SK-N-SH treated with all-trans-retinoic acid at 6 μM for 48 hours (cell line): ENCODE results near the gene RGL1.

Experiments used
- ATAC-seq: fragments of 200-7000 bp; cut with Tn5 transposase; 3 replicates; pipeline ENCODE4 v1.9.1; 2020; ENCODE audit warnings: mild to moderate bottlenecking, moderate library complexity
- ARNTL ChIP-seq: fragments of 450-650 bp; formaldehyde crosslinking; IDR thresholded peaks from 2 replicates; pipeline ENCODE4 v1.5.0; 2020; ENCODE audit warnings: low read depth, mild to moderate bottlenecking, moderate library complexity, borderline replicate concordance
- BACH2 ChIP-seq: fragments of 250-450 bp; sonication (Bioruptor Pico); IDR thresholded peaks from 2 replicates; pipeline ENCODE4 v1.9.0; 2021; ENCODE audit warnings: mild to moderate bottlenecking, borderline replicate concordance
- CSDC2 ChIP-seq: fragments of 250-450 bp; sonication (Bioruptor Pico); IDR thresholded peaks from 2 replicates; pipeline ENCODE4 v1.5.0; 2020; ENCODE audit warnings: mild to moderate bottlenecking, moderate library complexity
- ESRRG ChIP-seq: fragments of 250-450 bp; sonication (Bioruptor Pico); IDR thresholded peaks from 2 replicates; pipeline ENCODE4 v1.6.1; 2021; ENCODE audit warnings: mild to moderate bottlenecking
- GLIS3 ChIP-seq: fragments of 250-450 bp; sonication (Bioruptor Pico); IDR thresholded peaks from 2 replicates; pipeline ENCODE4 v1.5.0; 2020; ENCODE audit warnings: mild to moderate bottlenecking, moderate library complexity
- ISL1 ChIP-seq: fragments of 250-450 bp; sonication (Bioruptor Pico); IDR thresholded peaks from 2 replicates; pipeline ENCODE4 v2.1.2; 2022; ENCODE audit warnings: mild to moderate bottlenecking, moderate library complexity
- OSR1 ChIP-seq: fragments of 250-450 bp; sonication (Bioruptor Pico); IDR thresholded peaks from 2 replicates; pipeline ENCODE4 v1.8.0; 2022; ENCODE audit warnings: moderate library complexity, mild to moderate bottlenecking, inconsistent platforms
- PPARA ChIP-seq: fragments of 250-450 bp; sonication (Bioruptor Pico); IDR thresholded peaks from 2 replicates; pipeline ENCODE4 v1.5.0; 2020; ENCODE audit warnings: mild to moderate bottlenecking, borderline replicate concordance
- RARB ChIP-seq: fragments of 250-450 bp; sonication (Bioruptor Pico); IDR thresholded peaks from 2 replicates; pipeline ENCODE4 v1.8.0; 2021; ENCODE audit warnings: mild to moderate bottlenecking, moderate library complexity
- SNAI2 ChIP-seq: fragments of 250-450 bp; sonication (Bioruptor Pico); IDR thresholded peaks from 2 replicates; pipeline ENCODE4 v1.5.0; 2020; ENCODE audit warnings: mild to moderate bottlenecking, moderate library complexity
- TCF4 ChIP-seq: fragments of 250-450 bp; sonication (Bioruptor Pico); IDR thresholded peaks from 2 replicates; pipeline ENCODE4 v1.8.0; 2021; ENCODE audit warnings: mild to moderate bottlenecking, moderate library complexity, borderline replicate concordance
- ZC3H10 ChIP-seq: fragments of 250-450 bp; sonication (Bioruptor Pico); IDR thresholded peaks from 2 replicates; pipeline ENCODE4 v1.5.1; 2021; ENCODE audit warnings: mild to moderate bottlenecking, moderate library complexity
- ZFP3 ChIP-seq: fragments of 250-450 bp; sonication (Bioruptor Pico); IDR thresholded peaks from 2 replicates; pipeline ENCODE4 v1.5.0; 2020; ENCODE audit warnings: mild to moderate bottlenecking, moderate library complexity
- ZNF565 ChIP-seq: fragments of 450-650 bp; formaldehyde crosslinking; conservative IDR thresholded peaks from 2 replicates; pipeline ENCODE4 v1.5.0; 2020; ENCODE audit warnings: low read depth, mild to moderate bottlenecking, moderate library complexity
- ZNF70 ChIP-seq: fragments of 450-650 bp; formaldehyde crosslinking; IDR thresholded peaks from 2 replicates; pipeline ENCODE4 v1.5.0; 2020; ENCODE audit warnings: mild to moderate bottlenecking, moderate library complexity
- ZNF8 ChIP-seq: fragments of 450-650 bp; formaldehyde crosslinking; IDR thresholded peaks from 2 replicates; pipeline ENCODE4 v1.5.0; 2020; ENCODE audit warnings: mild to moderate bottlenecking, moderate library complexity
- TF ChIP-seq, protein P1 (sequence below): fragments of 250-450 bp; sonication (Bioruptor Pico); IDR thresholded peaks from 2 replicates; pipeline ENCODE4 v1.5.0; 2020; ENCODE audit warnings: mild to moderate bottlenecking, moderate library complexity
- TF ChIP-seq, protein P2 (sequence below): fragments of 250-450 bp; sonication (Bioruptor Pico); IDR thresholded peaks from 2 replicates; pipeline ENCODE4 v1.5.1; 2021; ENCODE audit warnings: mild to moderate bottlenecking, moderate library complexity
- TF ChIP-seq, protein P3 (sequence below): fragments of 250-450 bp; sonication (Bioruptor Pico); IDR thresholded peaks from 2 replicates; pipeline ENCODE4 v1.5.1; 2020; ENCODE audit warnings: low read depth, mild to moderate bottlenecking, moderate library complexity
- TF ChIP-seq, protein P4 (sequence below): fragments of 250-450 bp; sonication (Bioruptor Pico); IDR thresholded peaks from 2 replicates; pipeline ENCODE4 v1.8.0; 2020; ENCODE audit warnings: mild to moderate bottlenecking, moderate library complexity, borderline replicate concordance
- TF ChIP-seq, protein P5 (sequence below): fragments of 250-450 bp; sonication (Bioruptor Pico); IDR thresholded peaks from 2 replicates; pipeline ENCODE4 v1.8.0; 2021; ENCODE audit warnings: low read depth, mild to moderate bottlenecking, moderate library complexity, borderline replicate concordance

Gene RGL1

DNA sequence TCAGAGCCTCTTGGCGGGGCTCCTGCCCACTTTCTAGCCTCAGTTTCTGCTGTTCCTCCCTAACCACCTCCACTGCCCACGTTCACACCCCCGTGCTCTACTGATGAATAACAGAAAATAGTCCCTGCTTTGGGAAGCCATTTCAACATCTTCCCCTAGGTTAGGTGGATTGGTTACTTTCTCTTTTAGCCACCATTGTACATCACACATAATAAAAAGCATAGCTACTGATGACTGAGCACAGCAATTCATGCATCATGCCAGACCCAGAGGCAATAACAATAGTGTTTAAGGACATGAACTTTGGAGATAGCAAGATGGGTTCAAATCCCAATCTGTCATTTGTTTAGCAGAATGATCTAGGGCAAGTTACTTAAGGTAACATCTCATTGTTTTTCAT is 158.0 kb downstream of the RGL1 start:
- TF ChIP-seq BACH2 (no peak), OSR1 (no peak), ZFP3 (CRISPR knock-in tag) (no peak), ISL1 (CRISPR knock-in tag) (no peak), RARB (no peak), ZNF565 (CRISPR knock-in tag) (no peak), GLIS3 (CRISPR knock-in tag) (no peak), ZNF70 (CRISPR knock-in tag) (no peak), ARNTL (no peak), SNAI2 (CRISPR knock-in tag) (no peak), PPARA (CRISPR knock-in tag) (no peak), ESRRG (CRISPR knock-in tag) (no peak)
- TF ChIP-seq, protein P1, sequence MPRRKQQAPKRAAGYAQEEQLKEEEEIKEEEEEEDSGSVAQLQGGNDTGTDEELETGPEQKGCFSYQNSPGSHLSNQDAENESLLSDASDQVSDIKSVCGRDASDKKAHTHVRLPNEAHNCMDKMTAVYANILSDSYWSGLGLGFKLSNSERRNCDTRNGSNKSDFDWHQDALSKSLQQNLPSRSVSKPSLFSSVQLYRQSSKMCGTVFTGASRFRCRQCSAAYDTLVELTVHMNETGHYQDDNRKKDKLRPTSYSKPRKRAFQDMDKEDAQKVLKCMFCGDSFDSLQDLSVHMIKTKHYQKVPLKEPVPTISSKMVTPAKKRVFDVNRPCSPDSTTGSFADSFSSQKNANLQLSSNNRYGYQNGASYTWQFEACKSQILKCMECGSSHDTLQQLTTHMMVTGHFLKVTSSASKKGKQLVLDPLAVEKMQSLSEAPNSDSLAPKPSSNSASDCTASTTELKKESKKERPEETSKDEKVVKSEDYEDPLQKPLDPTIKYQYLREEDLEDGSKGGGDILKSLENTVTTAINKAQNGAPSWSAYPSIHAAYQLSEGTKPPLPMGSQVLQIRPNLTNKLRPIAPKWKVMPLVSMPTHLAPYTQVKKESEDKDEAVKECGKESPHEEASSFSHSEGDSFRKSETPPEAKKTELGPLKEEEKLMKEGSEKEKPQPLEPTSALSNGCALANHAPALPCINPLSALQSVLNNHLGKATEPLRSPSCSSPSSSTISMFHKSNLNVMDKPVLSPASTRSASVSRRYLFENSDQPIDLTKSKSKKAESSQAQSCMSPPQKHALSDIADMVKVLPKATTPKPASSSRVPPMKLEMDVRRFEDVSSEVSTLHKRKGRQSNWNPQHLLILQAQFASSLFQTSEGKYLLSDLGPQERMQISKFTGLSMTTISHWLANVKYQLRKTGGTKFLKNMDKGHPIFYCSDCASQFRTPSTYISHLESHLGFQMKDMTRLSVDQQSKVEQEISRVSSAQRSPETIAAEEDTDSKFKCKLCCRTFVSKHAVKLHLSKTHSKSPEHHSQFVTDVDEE (CRISPR knock-in tag), result no peak
- TF ChIP-seq, protein P2, sequence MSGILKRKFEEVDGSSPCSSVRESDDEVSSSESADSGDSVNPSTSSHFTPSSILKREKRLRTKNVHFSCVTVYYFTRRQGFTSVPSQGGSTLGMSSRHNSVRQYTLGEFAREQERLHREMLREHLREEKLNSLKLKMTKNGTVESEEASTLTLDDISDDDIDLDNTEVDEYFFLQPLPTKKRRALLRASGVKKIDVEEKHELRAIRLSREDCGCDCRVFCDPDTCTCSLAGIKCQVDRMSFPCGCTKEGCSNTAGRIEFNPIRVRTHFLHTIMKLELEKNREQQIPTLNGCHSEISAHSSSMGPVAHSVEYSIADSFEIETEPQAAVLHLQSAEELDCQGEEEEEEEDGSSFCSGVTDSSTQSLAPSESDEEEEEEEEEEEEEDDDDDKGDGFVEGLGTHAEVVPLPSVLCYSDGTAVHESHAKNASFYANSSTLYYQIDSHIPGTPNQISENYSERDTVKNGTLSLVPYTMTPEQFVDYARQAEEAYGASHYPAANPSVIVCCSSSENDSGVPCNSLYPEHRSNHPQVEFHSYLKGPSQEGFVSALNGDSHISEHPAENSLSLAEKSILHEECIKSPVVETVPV (CRISPR knock-in tag), result no peak
- TF ChIP-seq, protein P3, sequence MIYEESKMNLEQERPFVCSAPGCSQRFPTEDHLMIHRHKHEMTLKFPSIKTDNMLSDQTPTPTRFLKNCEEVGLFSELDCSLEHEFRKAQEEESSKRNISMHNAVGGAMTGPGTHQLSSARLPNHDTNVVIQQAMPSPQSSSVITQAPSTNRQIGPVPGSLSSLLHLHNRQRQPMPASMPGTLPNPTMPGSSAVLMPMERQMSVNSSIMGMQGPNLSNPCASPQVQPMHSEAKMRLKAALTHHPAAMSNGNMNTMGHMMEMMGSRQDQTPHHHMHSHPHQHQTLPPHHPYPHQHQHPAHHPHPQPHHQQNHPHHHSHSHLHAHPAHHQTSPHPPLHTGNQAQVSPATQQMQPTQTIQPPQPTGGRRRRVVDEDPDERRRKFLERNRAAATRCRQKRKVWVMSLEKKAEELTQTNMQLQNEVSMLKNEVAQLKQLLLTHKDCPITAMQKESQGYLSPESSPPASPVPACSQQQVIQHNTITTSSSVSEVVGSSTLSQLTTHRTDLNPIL (CRISPR knock-in tag), result no peak
- no peak for ATAC-seq

DNA sequence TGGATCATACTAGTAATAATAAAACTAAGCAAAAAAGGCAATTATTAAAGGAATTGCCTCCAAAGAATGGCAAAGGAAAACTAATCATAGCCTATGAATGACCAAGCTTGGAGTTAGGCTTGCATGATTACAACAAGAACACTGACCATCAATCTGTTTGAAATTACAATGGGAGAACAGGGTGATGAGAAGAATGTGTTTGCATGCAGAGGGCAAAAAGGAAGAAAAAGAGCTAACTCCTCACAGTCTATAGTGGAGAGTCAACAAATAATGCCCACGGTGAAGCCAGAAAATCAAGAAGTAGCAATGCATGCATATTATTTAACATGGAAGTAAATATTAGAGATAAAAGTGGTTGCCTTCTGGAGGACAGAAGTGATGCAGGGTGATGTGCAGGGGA is 160.8 kb downstream of the RGL1 start:
- TF ChIP-seq ARNTL (no peak), ZNF8 (CRISPR knock-in tag) (no peak), OSR1 (no peak), TCF4 (CRISPR knock-in tag) (no peak), BACH2 (no peak), ZNF70 (CRISPR knock-in tag) (no peak), SNAI2 (CRISPR knock-in tag) (no peak), PPARA (CRISPR knock-in tag) (no peak), ZC3H10 (CRISPR knock-in tag) (no peak), RARB (no peak), ESRRG (CRISPR knock-in tag) (no peak), ZFP3 (CRISPR knock-in tag) (no peak), CSDC2 (CRISPR knock-in tag) (no peak)
- TF ChIP-seq, protein P4, sequence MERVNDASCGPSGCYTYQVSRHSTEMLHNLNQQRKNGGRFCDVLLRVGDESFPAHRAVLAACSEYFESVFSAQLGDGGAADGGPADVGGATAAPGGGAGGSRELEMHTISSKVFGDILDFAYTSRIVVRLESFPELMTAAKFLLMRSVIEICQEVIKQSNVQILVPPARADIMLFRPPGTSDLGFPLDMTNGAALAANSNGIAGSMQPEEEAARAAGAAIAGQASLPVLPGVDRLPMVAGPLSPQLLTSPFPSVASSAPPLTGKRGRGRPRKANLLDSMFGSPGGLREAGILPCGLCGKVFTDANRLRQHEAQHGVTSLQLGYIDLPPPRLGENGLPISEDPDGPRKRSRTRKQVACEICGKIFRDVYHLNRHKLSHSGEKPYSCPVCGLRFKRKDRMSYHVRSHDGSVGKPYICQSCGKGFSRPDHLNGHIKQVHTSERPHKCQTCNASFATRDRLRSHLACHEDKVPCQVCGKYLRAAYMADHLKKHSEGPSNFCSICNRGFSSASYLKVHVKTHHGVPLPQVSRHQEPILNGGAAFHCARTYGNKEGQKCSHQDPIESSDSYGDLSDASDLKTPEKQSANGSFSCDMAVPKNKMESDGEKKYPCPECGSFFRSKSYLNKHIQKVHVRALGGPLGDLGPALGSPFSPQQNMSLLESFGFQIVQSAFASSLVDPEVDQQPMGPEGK (CRISPR knock-in tag), result no peak
- TF ChIP-seq, protein P3 (CRISPR knock-in tag), result no peak
- TF ChIP-seq, protein P5, sequence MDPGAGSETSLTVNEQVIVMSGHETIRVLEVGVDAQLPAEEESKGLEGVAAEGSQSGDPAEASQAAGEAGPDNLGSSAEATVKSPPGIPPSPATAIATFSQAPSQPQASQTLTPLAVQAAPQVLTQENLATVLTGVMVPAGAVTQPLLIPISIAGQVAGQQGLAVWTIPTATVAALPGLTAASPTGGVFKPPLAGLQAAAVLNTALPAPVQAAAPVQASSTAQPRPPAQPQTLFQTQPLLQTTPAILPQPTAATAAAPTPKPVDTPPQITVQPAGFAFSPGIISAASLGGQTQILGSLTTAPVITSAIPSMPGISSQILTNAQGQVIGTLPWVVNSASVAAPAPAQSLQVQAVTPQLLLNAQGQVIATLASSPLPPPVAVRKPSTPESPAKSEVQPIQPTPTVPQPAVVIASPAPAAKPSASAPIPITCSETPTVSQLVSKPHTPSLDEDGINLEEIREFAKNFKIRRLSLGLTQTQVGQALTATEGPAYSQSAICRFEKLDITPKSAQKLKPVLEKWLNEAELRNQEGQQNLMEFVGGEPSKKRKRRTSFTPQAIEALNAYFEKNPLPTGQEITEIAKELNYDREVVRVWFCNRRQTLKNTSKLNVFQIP (CRISPR knock-in tag), result no peak
- ATAC-seq, result no peak
